Loucy (cell line): Measurements from ENCODE around the gene LRRC28.

ENCODE experiments used
- H2AFZ ChIP-seq: fragments of 200-600 bp; sonication (generic); 2 replicates; pipeline ENCODE4 v1.6.0; 2016; ENCODE audit warnings: antibody characterized with exemption, mild to moderate bottlenecking, low read length, moderate library complexity
- H3F3A ChIP-seq: fragments of 200-600 bp; 2 replicates; pipeline ENCODE4 v1.6.0; 2016; ENCODE audit warnings: antibody characterized with exemption, low read depth, mild to moderate bottlenecking
- H3K27me3 ChIP-seq: fragments of 200-600 bp; sonication (generic); 2 replicates; pipeline ENCODE4 v1.6.1; 2014; ENCODE audit warnings: low read length, mild to moderate bottlenecking; ENCODE audit not compliant: insufficient read depth, poor library complexity, severe bottlenecking
- H3K36me3 ChIP-seq: fragments of 200-600 bp; sonication (generic); 2 replicates; pipeline ENCODE4 v1.6.1; 2016; ENCODE audit warnings: low read length; ENCODE audit not compliant: insufficient read depth
- H3K4me1 ChIP-seq: fragments of 200-600 bp; sonication (generic); 2 replicates; pipeline ENCODE4 v1.5.1; 2014; ENCODE audit warnings: low read length, mild to moderate bottlenecking; ENCODE audit not compliant: insufficient read depth, poor library complexity, severe bottlenecking
- H3K4me2 ChIP-seq: fragments of 200-600 bp; sonication (generic); 2 replicates; pipeline ENCODE4 v1.6.0; 2014; ENCODE audit warnings: antibody characterized with exemption, low read length, low read depth, mild to moderate bottlenecking; ENCODE audit not compliant: poor library complexity, severe bottlenecking
- H3K4me3 ChIP-seq: fragments of 200-600 bp; sonication (generic); 2 replicates; pipeline ENCODE4 v1.5.1; 2014; ENCODE audit warnings: low read length, mild to moderate bottlenecking, mixed read lengths; ENCODE audit not compliant: poor library complexity, severe bottlenecking
- H3K79me2 ChIP-seq: fragments of 200-600 bp; sonication (generic); 2 replicates; pipeline ENCODE4 v1.6.1; 2014; ENCODE audit warnings: low read length; ENCODE audit not compliant: insufficient read depth
- H3K9ac ChIP-seq: fragments of 200-600 bp; sonication (generic); 2 replicates; pipeline ENCODE4 v1.6.0; 2014; ENCODE audit warnings: mild to moderate bottlenecking, low read depth, low read length, moderate library complexity; ENCODE audit not compliant: poor library complexity, severe bottlenecking
- H3K9me2 ChIP-seq: fragments of 200-600 bp; sonication (generic); replicated peaks from 2 replicates; pipeline ENCODE4 v1.6.1; 2016; ENCODE audit warnings: low read depth, low read length, mixed read lengths
- H3K9me3 ChIP-seq: fragments of 200-600 bp; sonication (generic); 2 replicates; pipeline ENCODE4 v1.6.1; 2014; ENCODE audit warnings: mild to moderate bottlenecking, antibody characterized with exemption, low read length, low read depth; ENCODE audit not compliant: insufficient read depth
- H4K20me1 ChIP-seq: fragments of 200-600 bp; sonication (generic); 2 replicates; pipeline ENCODE4 v1.6.0; 2014; ENCODE audit warnings: antibody characterized with exemption, low read length, mild to moderate bottlenecking; ENCODE audit not compliant: insufficient read depth, poor library complexity, severe bottlenecking
- CTCF ChIP-seq: fragments of 200-600 bp; sonication (generic); conservative IDR thresholded peaks from 2 replicates; pipeline ENCODE4 v1.5.1; 2014; ENCODE audit warnings: mild to moderate bottlenecking, antibody characterized with exemption, low read length
- EZH2phosphoT487 ChIP-seq: fragments of 200-600 bp; IDR thresholded peaks from 2 replicates; pipeline ENCODE4 v1.6.1; 2018; ENCODE audit warnings: antibody characterized with exemption, mild to moderate bottlenecking, moderate library complexity, borderline replicate concordance

Gene LRRC28

GRCh38 chr15:99250857-99251841 is at the start of gene LRRC28:
Gene LRRC28, plus strand, starts transcription at chr15:99251481. Its CDS starts 4,477 bp downstream, at chr15:99255958.
- Histone ChIP-seq H3K27me3 (peaks cover 50% of the 10 kb centered on the region), H2AFZ (peak within 1 kb of the TSS; percentile 91), H3K9me3 (no peaks in the 10 kb centered on the region), H3F3A (no peaks in the 10 kb centered on the region), H3K4me1 (peaks cover 23% of the 10 kb centered on the region), H3K36me3 (no peaks in the 10 kb centered on the region), H3K4me3 (peak within 1 kb of the TSS; percentile 82), H4K20me1 (no peaks in the 10 kb centered on the region), H3K9ac (peak within 1 kb of the TSS; percentile 78), H3K4me2 (peak within 1 kb of the TSS; percentile 81), H3K9me2 (no peaks in the 10 kb centered on the region), H3K79me2 (no peaks in the 10 kb centered on the region)
- no peak for TF ChIP-seq EZH2phosphoT487
- no peak for TF ChIP-seq CTCF

GRCh38 chr15:99202176-99202552 is 49.1 kb upstream of the LRRC28 start:
- Histone ChIP-seq H3K36me3 (no peaks in the 10 kb centered on the region), H3K79me2 (no peaks in the 10 kb centered on the region)

GRCh38 chr15:99207672-99208071 is 43.6 kb upstream of the LRRC28 start:
- H3F3A ChIP-seq: no peaks in the 10 kb centered on the region
- no peak for TF ChIP-seq CTCF
- no peak for TF ChIP-seq EZH2phosphoT487
- no peaks in the 10 kb centered on the region for H3K9me2 ChIP-seq
- H4K20me1 ChIP-seq: no peaks in the 10 kb centered on the region
- no peak overlapping the region for H3K4me3 ChIP-seq
- H3K4me2 ChIP-seq: no peak overlapping the region
- no peaks in the 10 kb centered on the region for H3K36me3 ChIP-seq
- H3K4me1 ChIP-seq: no peaks in the 10 kb centered on the region
- H3K27me3 ChIP-seq: no peaks in the 10 kb centered on the region
- no peak overlapping the region for H3K9ac ChIP-seq
- H3K79me2 ChIP-seq: no peaks in the 10 kb centered on the region
- no peak overlapping the region for H2AFZ ChIP-seq
- H3K9me3 ChIP-seq: no peaks in the 10 kb centered on the region

More at GRCh38 chr15:99202176-99202552, 49.1 kb upstream of the LRRC28 start:
- Histone ChIP-seq H3K9me2 (no peaks in the 10 kb centered on the region), H3K4me1 (no peaks in the 10 kb centered on the region), H3K27me3 (no peaks in the 10 kb centered on the region), H3K9me3 (no peaks in the 10 kb centered on the region), H4K20me1 (no peaks in the 10 kb centered on the region), H3K4me2 (no peak overlapping the region), H2AFZ (no peak overlapping the region), H3K4me3 (no peak overlapping the region), H3F3A (no peaks in the 10 kb centered on the region), H3K9ac (no peak overlapping the region)
- TF ChIP-seq EZH2phosphoT487: no peak
- TF ChIP-seq CTCF: no peak
